Activated CD8-positive, alpha-beta memory T cell treated with anti-CD3 and anti-CD28 coated beads for 48 hours (primary cell): ENCODE data around the gene ADM2.

ENCODE experiments used
- DNase-seq, 3 experiments: peaks; one replicate each; pipeline ENCODE4 v3.0.0-alpha.2; 2020; ENCODE audit warnings: low read depth in 2 of 3, low spot score in 2 of 3

ADM2 gene

DNA sequence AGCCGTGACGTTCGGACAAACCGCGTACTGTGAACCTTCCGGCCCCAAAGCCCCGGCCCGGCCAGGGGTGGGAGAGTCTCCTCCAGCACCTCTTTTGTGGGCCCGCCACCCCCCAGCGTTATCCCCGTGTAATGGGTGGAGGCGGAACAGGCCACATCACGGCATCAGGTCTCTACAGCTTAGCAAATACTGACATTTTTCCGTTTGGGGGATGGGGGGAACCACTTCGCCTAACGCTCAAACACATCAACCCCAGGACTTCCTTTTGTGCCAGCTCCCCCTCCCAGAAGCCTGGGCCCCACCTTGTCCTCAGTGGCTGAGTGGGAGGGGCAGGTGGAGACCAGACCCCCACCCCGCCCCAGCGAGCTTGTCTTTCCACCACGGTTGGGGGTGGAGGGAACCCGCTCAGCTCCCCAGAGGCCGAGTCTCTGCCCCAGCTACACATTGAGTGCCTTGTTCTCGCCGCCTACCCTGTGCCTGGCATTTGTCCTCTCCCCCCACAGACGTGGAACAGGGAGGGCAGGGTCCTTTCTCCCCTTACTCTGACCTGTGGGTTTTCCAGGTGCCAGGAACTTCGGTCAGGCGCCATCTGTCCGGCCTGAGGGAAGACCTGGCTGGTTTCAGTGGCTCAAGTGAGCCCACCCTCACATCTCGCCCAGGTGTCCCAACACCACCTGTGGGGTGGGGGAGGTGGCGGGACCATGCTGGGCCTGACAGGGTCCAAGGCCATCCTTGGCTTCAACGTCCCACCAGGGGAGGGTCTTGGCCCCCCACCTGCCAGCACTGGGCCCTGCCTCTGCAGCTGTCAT is 36.1 kb upstream of the ADM2 start:
- DNase-seq: no peak

DNA sequence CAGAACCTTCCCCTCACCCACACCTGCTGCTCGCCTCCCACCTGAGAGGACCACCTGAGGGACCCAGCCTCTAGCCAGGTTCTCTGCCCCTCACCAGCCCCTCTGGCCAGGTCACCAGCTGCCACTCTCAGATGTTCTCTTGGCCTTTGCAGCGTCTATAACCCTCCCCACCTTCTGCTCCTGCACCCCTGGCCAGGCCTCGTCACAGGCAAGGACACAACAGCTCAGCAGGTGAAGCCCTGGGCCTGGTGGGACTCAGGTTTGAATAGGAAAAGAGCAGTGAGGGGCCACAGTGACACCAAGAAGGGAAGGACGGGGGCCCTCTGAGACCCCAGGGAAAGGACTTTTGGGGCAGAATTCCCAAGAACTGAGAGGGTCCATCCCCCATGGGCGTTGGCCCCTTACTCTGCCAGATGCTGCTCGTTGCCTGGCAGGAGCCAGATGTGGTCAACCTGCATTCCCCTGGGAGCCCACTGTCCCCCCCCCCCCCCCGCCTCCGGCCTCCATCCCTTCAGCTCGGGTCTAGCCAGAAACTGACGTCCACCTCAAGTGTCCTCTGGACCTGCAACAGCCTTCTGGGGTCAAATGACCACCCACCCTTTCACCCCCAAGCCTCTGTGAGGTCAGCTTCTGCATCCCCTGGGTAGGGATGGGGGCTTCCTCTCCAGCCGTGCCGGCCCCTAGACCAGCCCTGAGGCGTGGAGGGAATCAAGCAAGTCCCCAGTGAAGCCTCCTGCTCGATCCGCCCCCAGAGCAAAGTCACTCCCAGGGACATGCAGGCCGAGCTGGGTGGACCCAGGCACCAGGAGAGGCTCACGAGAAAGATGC is 35.2 kb upstream of the ADM2 start:
- no peak for DNase-seq

DNA sequence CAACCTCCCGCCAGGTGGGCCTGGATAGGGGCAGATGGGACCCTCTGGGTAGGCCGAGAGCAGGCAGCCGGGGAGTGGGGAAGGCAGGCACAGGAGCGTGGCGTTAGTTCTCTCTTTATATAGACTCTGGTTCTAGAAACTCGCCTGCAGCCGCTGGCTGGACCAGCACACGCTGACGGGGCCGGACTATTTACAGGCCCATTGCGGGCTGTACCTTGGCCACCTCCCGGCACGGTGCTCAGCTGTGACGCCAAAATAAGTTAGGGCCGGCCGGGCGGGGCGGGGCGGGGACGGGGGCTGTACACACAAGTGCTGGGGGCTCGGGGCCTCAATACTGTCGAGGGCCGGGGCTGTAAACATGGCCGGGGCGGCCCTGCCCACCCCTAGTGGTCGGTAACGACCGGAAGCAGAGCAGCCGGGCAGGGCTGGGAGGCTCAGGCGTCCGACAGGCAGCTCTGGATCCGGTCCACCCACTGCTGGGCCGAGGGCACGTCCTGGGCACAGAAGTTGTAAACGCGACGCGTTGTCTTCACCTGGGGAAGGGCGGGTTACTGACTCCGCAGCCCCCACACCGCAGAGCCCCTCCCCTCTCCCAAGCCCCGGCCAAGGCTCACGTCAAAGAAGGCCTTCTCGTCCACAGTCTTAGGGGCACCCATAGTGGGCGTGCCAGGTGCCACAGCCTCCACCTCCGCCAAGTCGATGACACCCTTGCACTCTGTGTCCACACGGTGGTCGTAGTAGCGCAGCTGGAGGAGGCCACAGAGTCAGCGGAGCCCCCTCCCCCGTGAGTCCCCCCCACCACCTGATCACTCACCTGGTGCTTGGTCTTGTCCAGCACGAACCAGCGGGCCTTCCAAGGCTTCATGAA is 34.4 kb upstream of the ADM2 start:
- DNase-seq: no peak

DNA sequence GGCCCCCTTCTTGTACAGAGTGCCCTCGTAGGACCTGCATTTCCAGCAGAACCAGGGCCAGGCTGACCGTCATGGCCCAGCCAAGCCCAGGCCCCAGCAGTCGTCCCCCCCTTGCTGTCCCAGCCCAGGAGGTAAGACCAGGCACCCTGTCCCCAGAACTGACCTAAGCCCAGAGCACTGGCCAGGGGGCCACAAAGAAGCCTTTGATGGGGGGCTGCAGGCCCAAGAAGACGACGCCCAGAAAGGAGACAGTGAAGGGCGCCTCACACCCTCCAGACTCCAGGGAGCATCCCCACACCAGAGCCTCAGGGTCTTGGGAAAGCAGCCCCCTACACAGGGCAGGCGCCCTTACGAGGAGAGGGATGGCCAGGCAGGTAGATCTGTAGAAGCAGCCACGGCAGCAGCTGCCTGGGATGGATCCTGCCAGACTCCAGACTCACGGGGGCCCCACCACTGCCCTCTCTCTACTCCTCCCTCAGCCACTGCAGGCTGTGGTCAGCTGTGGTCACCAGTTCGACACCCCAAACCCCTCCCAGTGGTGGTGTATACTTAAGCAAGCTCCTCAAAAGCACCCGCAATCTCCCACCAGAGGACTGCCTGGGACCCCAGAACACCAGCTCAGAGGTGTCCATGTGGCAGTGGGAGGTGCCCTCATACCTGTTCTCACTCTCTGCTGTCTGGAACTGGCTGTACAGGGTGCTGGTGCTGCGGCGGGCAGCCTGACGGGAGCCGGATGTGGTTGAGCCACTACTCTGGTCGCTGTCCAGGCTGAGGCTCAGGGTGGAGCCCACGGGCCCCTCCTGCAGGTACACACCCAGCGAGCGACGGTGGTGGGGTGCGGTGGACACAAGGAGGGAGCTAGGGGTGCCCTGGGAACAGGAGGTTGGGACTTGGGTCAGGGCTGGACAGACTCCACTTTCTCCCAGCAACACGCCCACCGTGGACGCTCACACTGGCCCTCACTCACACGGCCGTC is 33.5 kb upstream of the ADM2 start:
- DNase-seq: no peak

DNA sequence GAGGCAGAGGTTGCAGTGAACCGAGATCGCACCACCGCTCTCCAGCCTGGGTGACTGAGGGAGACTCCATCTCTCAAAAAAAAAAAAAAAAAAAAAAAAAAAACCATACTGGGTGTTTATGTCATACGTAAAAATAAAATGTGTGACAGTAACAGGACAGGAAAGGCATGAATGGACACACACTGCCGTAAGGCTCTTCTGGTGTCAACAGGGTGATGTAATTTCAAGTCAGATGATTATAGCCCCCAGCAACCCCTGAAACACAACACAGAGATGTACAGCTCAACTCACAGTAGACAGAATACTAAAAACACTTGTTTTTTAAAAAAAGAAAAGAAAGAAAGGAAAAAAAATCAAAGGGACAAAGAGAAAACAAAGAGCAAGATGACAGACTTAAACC is 28.7 kb upstream of the ADM2 start:
- no peak for DNase-seq

DNA sequence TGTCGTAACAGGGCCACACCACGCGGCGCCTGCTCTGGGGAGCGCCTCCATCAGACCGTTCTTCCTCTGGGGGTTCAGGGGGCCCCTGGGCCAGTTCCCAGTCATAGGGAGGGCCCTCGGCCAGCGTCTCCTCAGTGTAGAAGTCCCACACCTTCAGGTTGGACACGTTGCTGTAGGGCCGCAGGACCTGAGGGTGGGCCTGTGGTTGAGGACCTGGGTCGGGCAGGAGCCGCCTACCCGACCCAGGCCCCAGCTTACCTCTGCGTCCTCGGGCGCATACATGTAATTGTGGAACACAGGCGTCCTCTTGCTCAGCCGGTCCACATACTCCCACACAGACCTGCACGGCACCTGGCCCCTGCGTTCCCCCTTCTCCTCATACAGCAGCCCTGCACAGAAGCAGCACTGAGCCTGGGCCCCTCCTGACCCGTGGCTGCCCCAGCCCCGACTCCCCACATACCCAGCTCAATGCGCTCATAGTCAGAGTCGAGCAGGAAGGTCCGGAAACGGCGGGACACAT is 26.7 kb upstream of the ADM2 start:
- DNase-seq: no peak

DNA sequence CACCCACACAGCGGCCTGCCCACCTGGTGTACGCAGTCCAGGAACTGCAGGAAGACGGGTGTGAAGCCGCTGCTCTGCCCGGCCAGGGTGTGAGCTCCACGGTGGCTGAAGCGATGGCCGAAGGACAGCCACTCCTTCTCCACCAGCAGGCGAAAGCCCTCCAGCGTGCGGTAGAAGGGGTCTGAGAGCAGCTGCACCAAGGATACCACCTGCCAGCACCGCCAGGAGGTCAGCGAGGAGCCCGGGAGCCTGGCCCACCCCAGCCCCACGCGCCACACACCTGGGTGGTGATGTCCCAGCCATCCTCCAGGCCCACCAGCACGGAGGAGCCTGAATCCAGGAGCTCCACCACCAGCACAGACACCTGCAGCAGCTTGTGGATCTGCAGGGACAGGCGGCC is 26.1 kb upstream of the ADM2 start:
- DNase-seq: no peak

DNA sequence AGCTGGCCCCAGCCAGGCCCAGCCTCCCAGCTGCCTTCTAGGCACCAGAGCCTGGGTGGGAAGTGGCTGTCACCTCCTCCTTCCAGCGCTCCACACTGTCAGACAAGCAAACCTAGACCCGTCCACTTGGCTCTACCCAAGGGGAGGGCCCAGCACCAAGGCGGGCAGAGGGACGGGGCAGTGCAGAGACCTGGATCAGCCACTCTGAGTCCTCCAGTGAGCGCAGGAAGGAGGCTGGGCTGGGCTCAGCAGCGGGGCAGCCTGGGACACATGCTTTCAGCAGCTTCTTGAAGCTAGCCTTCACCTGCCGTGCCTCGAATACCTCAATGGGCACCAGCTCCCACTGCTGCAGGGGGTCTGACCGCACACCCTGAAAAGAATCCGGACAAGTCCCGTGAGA is 25.3 kb upstream of the ADM2 start:
- no peak for DNase-seq

DNA sequence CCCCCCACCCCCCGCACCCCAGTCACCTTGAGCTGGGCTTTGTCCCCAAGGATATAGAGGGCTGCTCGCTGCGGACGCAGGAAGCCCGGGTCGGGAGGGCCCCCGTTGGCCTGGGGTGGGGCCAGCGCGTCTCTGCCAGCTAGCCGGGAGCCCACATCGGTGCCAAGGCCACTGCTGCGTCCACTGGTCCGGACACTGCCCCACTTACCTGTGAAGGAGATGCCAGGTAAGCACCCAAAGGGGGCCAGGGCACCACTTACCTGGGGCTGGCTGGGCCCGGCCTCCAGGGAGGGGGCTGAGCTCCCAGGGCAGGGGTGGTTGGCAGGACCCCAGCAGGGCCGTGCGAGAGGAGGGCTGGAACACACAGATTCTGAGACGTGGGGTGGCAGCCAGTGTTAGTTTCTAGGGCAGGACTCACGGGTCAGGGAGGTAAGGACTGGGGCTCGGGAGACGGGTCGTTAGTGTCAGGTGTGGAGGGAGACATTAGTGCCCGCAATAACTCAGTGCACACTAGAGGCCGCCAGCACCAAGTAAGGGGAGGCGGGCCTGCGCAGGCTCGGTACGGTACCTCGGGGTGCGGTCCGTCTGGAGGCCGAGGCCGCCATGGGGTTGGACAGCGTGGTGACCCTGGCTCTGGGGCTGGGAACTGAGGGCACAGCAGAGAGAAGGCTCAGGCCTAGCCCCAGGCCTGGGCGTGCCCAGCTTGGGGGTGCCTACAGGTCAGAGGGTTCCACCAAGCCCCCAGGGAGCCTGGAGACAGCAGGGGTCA is 24.7 kb upstream of the ADM2 start:
- no peak for DNase-seq

DNA sequence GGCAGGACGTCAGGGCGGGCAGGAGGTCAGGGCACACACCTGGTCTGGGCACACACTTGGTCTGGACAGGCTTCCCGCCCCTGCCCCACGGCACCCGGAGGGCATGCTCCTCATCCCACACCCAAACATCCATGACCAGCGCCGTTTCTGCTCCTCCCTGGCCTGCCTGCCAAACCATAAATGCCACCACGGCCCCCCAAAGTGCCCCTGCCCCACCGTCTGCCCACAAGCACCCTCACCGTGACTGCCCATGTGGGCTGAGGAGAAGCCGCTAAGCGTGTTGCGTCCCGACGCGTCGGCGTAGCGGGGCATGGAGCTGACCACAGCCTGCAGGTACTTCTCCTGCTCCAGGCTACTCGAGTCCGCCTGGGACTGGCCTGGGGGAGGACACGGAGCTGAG is 22.3 kb upstream of the ADM2 start:
- no peak for DNase-seq

DNA sequence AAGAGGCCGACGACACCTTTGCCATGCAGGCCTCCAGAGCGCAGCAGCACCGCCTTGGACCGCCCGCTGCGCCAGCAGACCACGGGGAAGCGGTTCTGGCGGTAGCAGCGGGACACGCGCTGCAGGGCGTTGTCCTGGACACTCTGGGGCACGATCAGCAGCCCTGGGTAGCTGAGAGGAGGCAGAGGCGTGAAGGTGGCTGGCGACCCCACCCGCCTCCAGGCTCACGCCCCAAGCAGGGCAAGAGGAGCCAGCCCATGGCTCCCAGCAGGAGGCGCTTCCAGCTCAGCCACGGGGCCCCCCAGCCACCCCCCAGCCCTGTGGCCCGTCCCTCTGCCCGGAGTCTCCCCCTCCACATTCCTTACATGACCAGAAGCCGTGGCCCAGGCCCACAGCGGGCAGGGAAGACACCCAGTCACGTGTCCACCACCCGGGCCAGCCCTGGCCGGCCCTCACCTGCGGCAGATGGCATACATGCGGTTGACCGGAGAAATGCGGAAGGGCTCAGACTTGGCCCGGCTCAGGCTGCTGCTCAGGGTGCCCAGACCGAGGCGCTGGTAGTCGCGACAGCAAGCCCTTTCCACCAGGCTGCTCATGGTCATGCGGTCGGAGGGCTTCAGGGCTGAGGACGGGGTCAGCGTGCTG is 21.7 kb upstream of the ADM2 start:
- DNase-seq: no peak

DNA sequence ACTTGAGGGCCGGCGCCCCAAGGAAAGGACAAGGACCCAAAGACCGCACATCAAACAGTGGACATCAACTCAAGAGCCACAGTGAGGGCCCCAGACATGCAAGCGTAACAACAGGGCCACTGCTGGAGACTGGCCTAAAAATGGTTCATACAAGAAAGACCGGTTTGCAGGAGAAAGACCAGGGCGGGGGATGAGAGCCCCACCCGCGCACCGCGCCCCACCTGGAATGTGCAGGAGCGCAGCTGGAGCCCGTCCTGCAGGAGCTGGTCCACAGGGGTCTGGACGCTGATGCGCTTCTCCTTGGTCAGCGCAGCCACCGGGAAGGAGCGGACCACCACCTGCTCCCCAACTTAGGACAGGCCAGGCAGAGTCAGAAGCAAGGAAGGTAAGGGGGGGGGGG is 20.4 kb upstream of the ADM2 start:
- no peak for DNase-seq

DNA sequence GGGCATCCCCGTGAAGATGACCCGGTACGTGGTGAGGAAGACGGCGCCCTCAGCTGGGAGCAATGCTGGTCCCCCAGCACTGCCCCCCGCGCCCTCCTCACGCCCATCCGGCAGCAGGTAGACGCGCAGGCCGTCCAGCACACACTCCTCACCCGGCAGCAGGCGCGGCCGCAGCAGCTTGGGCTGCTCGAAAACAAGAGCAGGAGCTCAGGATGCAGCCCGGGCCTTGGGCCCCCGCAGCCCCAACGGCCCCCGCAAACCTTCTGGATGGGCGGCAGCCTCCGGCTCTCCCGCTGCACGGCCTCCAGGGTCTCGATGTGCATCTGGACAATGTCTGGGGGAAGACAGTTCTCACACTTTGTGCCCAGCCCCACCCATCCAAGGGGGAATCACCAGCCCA is 19.8 kb upstream of the ADM2 start:
- DNase-seq: no peak

DNA sequence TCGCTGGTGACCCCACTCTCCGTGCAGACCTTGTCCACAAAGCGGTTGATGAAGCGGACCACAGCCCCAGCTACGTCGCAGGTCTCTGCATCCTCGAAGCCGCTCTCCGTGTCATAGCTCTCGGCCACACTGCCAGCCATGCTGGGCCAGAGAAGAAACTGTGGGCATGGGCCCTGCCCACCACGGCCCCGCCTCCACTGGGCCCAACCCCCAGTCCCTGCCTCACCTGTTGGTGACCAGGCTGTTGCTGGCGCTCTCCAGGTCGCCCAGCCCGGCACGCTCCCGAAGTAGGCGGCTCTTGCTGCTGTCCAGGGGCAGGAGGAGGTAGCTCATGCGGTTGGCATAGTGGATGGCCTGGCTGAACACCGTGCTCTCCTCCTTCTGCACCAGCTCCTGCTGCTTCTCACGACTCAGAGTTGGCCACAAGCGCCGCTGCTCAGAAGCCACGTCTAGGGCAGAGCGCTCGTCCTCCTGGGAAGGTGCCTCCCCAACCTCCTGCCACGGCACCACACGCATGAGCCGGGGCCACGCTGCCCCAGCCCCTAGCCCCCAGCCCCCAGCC is 19.3 kb upstream of the ADM2 start:
- no peak for DNase-seq

DNA sequence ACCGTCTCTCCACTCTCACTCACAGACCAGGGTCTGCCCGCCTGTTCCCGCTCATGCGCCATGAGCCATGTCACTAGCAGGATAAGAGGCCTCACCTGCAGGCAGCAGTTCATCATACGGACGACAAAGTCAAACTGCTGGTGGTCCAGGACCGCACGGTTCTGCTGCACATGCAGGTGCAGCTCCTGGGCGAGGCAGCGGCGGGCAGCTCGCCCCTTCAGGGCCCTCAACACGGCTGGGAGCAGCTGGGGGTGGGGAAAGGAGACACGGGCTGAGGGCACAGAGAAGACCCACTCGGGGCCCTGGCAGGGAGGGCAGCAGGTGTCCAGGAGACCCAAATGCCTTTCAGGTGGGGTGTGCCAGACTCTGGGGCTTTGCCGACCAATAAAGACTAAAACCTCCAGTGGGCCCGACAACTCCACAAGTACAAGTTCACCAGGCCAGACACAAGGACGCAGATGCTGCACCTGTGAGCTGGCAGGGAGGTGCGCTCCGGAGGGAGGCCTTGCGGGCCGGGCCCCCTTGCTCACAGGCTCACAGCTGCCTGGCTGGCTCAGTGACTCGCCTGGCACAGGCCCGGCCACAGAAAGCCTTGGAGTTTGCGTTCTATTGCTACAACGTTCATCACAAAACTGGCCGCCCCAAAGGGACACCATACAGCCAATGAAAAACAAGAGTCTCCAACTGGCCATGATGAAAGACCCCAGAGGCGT is 18.0 kb upstream of the ADM2 start:
- DNase-seq: no peak

DNA sequence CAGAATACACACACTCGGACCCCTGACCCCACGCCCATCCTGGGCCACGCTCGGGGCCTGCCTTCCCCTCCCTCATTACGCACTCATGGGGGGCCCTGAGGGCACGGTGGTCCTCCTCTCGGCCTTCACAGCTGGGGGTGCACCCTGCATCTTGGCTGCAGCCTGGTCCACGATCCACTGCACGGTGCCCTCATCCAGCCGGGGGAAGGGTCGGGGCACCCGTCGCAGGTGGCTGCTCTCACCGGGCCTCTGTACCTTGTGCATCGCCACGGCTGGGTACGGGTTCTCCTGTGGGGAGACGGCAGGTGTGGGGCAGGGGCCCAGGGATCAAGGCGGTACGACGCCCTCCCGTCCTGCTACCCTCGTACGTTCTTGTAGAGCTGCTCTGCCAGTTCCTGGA is 16.9 kb upstream of the ADM2 start:
- no peak for DNase-seq

DNA sequence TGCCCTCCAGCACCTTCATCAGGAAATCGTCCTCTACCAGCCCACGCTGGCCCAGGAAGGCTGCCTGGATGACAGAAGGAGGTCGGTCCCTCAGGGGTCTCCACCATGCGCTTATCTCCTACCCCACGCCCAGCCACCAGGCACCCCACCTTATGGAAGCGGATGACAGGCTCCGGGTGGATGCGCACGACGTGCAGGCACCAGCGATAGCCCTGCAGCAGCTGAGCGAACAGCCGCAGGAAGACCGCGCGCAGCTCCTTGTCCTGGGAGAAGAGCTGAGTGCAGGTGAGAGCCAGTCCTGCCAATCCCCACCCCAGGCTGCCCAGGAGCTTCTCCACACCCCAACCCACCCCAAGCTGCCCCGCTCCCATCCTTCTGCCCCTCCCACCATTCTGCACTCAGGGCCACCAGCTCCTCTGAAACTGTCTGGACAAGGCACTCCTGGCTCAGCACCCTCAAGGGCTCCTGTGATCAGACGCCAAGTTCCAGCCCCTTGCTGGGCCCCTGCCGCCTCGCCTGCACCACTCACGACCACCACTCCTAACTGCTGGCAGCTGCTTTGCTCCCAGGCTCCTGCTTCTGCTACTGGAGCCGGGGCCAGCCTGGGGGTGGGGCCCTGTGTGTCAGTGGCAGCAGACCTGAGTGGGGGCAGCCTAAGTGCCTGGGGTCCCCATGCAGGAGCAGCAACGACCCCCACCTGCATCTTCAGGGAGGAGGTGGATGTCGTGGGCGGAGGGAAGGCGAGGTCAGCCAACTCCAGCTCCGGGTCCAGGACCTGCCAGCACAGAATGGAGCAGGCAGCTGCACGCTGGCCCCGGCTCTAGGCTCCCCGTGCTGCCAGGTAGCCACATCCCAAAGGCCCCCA is 16.0 kb upstream of the ADM2 start:
- DNase-seq: no peak
